ENCODE measurements around the gene AMHR2. TPM values are rescaled to one million over a fixed set of nuclear protein-coding genes. Genes with fewer than 3 reads are reported as not detected.

The AMHR2 gene
- total RNA-seq, 1 experiment from 2014 or later = not detected

- no peak for DNase-seq (ENCODE audit: low spot score)
- H3K4me3 ChIP-seq (ENCODE audit: low read depth, low read length, poor library complexity, severe bottlenecking) = no peak overlapping the region
- TF ChIP-seq EZH2 (IDR thresholded peaks at IDR 0.05; ENCODE audit: borderline replicate concordance, low read depth, low read length, poor library complexity, severe bottlenecking) = no peak
- TF ChIP-seq, protein P1, sequence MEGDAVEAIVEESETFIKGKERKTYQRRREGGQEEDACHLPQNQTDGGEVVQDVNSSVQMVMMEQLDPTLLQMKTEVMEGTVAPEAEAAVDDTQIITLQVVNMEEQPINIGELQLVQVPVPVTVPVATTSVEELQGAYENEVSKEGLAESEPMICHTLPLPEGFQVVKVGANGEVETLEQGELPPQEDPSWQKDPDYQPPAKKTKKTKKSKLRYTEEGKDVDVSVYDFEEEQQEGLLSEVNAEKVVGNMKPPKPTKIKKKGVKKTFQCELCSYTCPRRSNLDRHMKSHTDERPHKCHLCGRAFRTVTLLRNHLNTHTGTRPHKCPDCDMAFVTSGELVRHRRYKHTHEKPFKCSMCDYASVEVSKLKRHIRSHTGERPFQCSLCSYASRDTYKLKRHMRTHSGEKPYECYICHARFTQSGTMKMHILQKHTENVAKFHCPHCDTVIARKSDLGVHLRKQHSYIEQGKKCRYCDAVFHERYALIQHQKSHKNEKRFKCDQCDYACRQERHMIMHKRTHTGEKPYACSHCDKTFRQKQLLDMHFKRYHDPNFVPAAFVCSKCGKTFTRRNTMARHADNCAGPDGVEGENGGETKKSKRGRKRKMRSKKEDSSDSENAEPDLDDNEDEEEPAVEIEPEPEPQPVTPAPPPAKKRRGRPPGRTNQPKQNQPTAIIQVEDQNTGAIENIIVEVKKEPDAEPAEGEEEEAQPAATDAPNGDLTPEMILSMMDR (conservative IDR thresholded peaks at IDR 0.05; ENCODE audit: low read depth, low read length) = no peak
- POLR2A ChIA-PET (ENCODE audit: low non-redundant PET) = no interaction called here
- H3K4me1 ChIP-seq (ENCODE audit: insufficient read depth, low read length, poor library complexity, severe bottlenecking) = peaks cover 16% of the 10 kb centered on the region
- H3K27ac ChIP-seq (ENCODE audit: low read depth, low read length, poor library complexity, severe bottlenecking) = no peak overlapping the region
- BruUV-seq (replicated peaks) = no TSS peak
- H3K27me3 ChIP-seq (replicated peaks; ENCODE audit: insufficient read depth, low read depth, low read length, poor library complexity) = no peaks in the 10 kb centered on the region
- CTCF ChIA-PET = interaction anchor here (0.6 kb wide), 1 partner anchor 73 kb away, joined by 3 read pairs; no protein-coding TSS in a partner anchor
- no peaks in the 10 kb centered on the region for H3K9me3 ChIP-seq (ENCODE audit: low read depth, low read length, poor library complexity, severe bottlenecking)
- intact Hi-C loops (cut with micrococcal nuclease; ENCODE audit: unreplicated experiment) = no loop called here
- H3K36me3 ChIP-seq (ENCODE audit: insufficient read depth, low read length, poor library complexity, severe bottlenecking) = peaks cover 100% of the 10 kb centered on the region
Measured at GRCh38 chr12:53459097-53459496, 35.4 kb downstream of the AMHR2 start.

- TF ChIP-seq, protein P1 (conservative IDR thresholded peaks at IDR 0.05; ENCODE audit: low read depth, low read length) = no peak
- TF ChIP-seq EZH2 (IDR thresholded peaks at IDR 0.05; ENCODE audit: borderline replicate concordance, low read depth, low read length, poor library complexity, severe bottlenecking) = no peak
- Histone ChIP-seq H3K4me1 (ENCODE audit: insufficient read depth, low read length, poor library complexity, severe bottlenecking) (peaks cover 8% of the 10 kb centered on the region), H3K27ac (ENCODE audit: low read depth, low read length, poor library complexity, severe bottlenecking) (no peak overlapping the region), H3K9me3 (ENCODE audit: low read depth, low read length, poor library complexity, severe bottlenecking) (no peaks in the 10 kb centered on the region), H3K36me3 (ENCODE audit: insufficient read depth, low read length, poor library complexity, severe bottlenecking) (peaks cover 99% of the 10 kb centered on the region), H3K4me3 (ENCODE audit: low read depth, low read length, poor library complexity, severe bottlenecking) (no peak overlapping the region), H3K27me3 (replicated peaks; ENCODE audit: insufficient read depth, low read depth, low read length, poor library complexity) (no peaks in the 10 kb centered on the region)
- DNase-seq (ENCODE audit: low spot score) = no peak
- ChIA-PET POLR2A (ENCODE audit: low non-redundant PET) (no interaction called here), CTCF (no interaction called here)
- no TSS peak for BruUV-seq (replicated peaks)
- intact Hi-C loops (cut with micrococcal nuclease; ENCODE audit: unreplicated experiment) = loop anchor here (5.0 kb wide), 1 partner anchor 439 kb away; no protein-coding TSS in a partner anchor
Measured at GRCh38 chr12:53461059-53461458, 37.4 kb downstream of the AMHR2 start.

DNA sequence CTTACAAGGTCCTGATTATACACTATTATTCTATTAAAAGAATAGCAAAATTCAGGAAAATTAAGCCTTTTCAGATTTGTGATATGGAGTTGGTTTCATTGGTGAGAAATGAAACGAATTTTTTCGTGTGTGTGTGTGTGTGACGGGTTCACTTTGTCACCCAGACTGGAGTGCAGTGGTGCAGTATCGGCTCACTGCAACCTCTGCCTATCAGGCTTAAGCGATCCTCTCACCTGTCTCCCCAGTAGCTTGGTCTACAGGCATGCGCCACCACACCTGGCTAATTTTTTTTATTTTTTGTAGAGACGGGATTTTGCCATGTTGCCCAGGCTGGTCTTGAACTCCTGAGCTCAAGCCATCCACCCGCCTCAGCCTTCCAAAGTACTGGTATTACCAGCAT, 37.9 kb downstream of the AMHR2 start:
- POLR2A ChIA-PET (ENCODE audit: low non-redundant PET) = no interaction called here
- H3K9me3 ChIP-seq (ENCODE audit: low read depth, low read length, poor library complexity, severe bottlenecking) = no peaks in the 10 kb centered on the region
- no peaks in the 10 kb centered on the region for H3K27me3 ChIP-seq (replicated peaks; ENCODE audit: insufficient read depth, low read depth, low read length, poor library complexity)
- no peak overlapping the region for H3K27ac ChIP-seq (ENCODE audit: low read depth, low read length, poor library complexity, severe bottlenecking)
- no TSS peak for BruUV-seq (replicated peaks)
- no peak overlapping the region for H3K4me3 ChIP-seq (ENCODE audit: low read depth, low read length, poor library complexity, severe bottlenecking)
- peaks cover 8% of the 10 kb centered on the region for H3K4me1 ChIP-seq (ENCODE audit: insufficient read depth, low read length, poor library complexity, severe bottlenecking)
- CTCF ChIA-PET = no interaction called here
- DNase-seq (ENCODE audit: low spot score) = no peak
- TF ChIP-seq, protein P1 (conservative IDR thresholded peaks at IDR 0.05; ENCODE audit: low read depth, low read length) = no peak
- no peak for TF ChIP-seq EZH2 (IDR thresholded peaks at IDR 0.05; ENCODE audit: borderline replicate concordance, low read depth, low read length, poor library complexity, severe bottlenecking)
- intact Hi-C loops (cut with micrococcal nuclease; ENCODE audit: unreplicated experiment) = loop anchor here (5.0 kb wide), 1 partner anchor 439 kb away; no protein-coding TSS in a partner anchor
- peaks cover 99% of the 10 kb centered on the region for H3K36me3 ChIP-seq (ENCODE audit: insufficient read depth, low read length, poor library complexity, severe bottlenecking)
